ENCODE measurements around the gene ARL5B.

GRCh38 chr10:18650404-18650997 lies 8.7 kb upstream of the ARL5B start:
- TF ChIP-seq FOXS1 (CRISPR knock-in tag; IDR thresholded peaks at IDR 0.05) (no peak), SMC3 (IDR thresholded peaks at IDR 0.05) (no peak), CTCF (IDR thresholded peaks at IDR 0.05) (no peak), POLR2A (IDR thresholded peaks at IDR 0.05; ENCODE audit: low read length) (no peak), ZFP36 (IDR thresholded peaks at IDR 0.05; ENCODE audit: borderline replicate concordance, partially characterized antibody) (no peak), CEBPB (IDR thresholded peaks at IDR 0.05) (no peak)

Data from A549 (cell line).